Epidermal melanocyte (primary cell): ENCODE results near the gene IGSF23.

Source experiments
- DNase-seq: peaks from one replicate; pipeline ENCODE4 v3.0.0; 2011; ENCODE audit warnings: low spot score; ENCODE audit not compliant: insufficient read length

Gene IGSF23

DNA sequence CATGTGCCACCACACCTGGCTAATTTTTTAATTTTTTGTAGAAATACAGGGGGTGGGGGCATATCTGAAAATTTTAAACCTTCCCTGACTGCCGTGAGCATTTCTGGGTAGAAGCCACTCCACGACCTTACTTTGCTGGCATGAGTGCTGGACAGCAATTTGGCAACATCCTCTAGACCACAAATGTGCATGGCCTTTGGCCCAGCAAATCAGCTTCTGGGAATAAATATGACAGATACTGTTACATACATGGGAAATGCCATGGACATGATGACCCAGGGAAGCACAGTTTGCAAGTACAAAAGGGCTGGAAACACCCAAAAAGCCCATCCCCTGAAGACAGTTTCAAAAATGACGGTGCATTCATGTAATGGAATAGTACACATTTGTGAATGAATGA lies 27.2 kb downstream of the IGSF23 start:
- no peak for DNase-seq

DNA sequence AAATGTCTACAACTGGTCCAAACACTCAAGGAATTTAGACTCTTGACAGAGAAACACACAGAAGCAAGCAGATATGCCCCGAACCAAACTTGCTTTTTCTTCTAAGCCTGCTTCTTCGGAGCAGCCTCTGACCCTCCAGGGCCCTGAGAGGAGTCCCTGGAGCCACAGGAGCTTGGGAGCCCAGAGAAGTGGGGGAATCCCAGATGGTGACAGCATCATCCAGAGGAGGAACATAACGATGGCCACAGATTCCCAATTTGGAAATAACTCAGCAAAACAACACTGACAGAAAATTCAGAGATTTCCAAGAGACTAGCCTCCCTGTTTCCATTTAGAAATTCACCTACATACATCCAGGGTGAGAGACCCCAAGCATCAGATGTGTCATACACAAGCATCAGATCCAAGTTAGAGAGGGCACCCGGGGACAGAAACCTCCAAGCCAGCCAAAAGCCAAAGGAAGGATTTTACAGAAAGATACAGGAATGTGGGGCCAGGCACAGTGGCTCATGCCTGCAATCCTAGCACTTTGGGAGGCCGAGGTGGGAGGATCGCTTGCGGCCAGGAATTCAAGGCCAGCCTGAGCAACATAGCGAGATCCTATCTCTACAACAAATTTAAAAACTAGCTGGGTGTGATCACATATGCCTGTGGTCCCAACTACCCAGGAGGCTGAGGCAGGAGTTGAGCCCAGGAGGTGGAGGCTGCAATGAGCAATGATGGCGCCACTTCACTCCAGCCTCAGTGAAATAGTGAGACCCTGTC lies 28.3 kb downstream of the IGSF23 start:
- no peak for DNase-seq

DNA sequence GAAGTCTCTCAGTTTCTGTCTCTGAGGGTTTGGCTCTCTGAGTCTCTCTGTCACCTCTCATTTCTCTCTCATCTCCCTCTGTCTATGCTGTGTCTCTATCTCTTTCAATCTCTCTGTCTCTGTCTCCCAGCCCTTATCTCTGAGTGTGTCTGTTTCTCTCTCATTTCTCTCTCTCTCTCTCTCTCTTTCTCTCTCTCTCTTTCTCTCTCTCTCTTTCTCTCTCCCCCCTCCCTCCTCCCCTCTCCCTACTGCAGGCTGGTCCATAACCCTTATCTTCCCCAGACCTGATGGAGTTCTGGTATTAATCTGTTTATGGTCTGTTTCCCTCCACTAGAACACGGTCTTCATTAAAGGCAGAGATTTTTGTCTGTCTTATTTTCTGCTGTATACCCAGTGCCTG lies 29.0 kb downstream of the IGSF23 start:
- DNase-seq: no peak

DNA sequence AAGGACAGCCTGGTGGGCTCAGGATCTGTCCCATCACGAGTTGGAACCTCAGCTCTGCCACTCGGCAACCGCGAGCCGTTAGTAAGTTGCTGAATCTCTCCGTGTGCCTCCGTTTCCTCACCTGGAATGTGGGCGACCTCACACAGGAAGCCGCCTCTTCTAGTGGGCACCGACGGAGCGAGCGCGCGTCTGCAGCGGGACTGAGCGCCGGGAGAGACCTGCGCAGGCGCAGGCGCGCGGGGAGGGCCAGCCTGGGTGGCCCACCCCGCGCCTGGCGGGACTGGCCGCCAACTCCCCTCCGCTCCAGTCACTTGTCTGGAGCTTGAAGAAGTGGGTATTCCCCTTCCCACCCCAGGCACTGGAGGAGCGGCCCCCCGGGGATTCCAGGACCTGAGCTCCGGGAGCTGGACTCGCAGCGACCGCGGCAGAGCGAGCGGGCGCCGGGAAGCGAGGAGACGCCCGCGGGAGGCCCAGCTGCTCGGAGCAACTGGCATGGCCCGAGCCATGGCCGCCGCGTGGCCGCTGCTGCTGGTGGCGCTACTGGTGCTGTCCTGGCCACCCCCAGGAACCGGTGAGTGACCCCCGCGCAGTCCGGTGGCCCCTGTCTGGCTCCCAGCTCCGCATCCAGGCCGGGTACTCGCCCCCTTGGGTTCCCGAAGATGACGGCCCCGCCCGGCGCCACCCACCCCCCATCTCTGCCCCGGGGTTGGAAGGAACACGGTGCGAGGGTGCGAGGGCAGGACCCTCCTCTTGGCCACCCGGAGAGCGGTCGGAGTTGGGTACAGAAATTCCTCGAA lies 30.4 kb downstream of the IGSF23 start, which contains the start of gene PVR:
Gene PVR (plus strand): TSS at position 306 of the 797 bp plus-strand sequence. CDS start 187 bp downstream, at position 493.
- peak; percentile 83 for DNase-seq

DNA sequence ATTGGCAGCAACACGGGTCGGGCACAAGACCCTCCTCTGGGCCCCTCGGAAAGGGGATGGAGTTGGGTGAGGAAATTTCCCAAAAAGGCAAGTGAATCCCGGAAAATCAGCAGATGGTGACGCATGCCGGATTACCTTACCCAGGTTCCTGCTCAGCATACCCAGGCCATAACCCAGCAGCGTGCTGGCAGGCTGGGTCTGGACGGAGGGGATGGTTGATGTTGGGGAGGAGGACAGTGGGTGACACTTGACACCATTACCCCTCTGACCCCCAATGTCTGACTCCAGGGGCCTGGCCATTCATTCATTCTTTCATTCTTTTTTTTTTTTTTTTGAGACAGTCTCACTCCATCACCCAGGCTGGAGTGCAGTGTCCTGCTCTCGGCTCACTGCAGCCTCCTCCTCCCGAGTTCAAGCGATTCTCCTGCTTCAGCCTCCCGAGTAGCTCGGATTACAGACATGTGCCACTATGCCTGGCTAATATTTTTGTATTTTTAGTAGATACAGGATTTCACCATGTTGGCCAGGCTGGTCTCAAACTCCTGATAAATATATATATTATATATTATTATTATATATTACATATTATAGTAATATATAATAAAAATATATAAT lies 31.1 kb downstream of the IGSF23 start:
- no peak for DNase-seq

DNA sequence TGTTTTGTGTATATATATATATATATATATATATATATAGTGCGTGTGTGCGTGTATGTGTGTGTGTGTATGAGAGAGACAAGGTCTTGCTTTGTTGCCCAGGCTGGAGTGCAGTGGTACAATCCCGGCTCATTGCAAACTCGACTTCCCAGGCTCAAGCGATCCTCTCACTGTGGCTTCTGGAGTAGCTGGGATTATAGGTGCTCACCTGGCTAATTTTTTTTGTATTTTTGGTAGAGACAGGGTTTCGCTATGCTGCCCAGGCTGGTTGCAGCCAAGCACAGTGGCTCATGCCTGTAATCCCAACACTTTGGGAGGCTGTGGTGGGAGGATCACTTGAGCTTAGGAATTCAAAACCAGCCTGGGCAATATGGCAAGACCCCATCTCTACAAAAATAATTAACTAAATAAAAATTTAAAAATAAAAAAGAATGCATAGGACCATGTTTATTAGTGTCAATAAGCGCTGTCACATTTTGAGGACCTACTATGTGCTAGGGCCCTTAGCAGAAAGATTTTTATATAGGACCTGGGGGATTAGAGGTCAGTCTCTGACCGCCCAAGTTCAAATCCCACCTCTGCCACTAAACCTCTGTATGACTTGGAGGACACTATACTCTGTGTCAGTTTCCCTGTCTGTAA lies 32.2 kb downstream of the IGSF23 start:
- no peak for DNase-seq

DNA sequence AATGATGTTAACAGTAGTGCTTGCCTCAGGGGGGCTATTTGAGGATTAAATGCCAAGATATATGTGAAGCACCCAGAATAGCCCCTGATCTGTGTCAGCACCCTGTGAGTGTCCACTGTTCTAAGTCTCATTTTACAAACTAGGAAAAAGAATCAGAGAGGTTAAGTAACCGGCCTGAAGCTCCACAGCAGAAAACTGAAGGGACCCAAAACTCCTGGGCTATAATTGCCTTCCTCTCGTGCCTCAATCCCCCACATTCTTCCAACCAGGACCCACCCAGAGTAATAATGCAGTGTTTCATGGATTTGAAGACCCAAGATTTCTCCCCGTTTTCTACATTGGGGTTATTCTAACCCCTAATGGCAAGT lies 32.7 kb downstream of the IGSF23 start:
- DNase-seq: no peak

DNA sequence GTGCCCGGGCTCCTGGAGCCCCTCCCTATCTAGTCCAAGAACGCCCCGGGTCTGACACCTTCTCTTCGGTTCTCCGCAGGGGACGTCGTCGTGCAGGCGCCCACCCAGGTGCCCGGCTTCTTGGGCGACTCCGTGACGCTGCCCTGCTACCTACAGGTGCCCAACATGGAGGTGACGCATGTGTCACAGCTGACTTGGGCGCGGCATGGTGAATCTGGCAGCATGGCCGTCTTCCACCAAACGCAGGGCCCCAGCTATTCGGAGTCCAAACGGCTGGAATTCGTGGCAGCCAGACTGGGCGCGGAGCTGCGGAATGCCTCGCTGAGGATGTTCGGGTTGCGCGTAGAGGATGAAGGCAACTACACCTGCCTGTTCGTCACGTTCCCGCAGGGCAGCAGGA lies 33.8 kb downstream of the IGSF23 start:
- DNase-seq: no peak

DNA sequence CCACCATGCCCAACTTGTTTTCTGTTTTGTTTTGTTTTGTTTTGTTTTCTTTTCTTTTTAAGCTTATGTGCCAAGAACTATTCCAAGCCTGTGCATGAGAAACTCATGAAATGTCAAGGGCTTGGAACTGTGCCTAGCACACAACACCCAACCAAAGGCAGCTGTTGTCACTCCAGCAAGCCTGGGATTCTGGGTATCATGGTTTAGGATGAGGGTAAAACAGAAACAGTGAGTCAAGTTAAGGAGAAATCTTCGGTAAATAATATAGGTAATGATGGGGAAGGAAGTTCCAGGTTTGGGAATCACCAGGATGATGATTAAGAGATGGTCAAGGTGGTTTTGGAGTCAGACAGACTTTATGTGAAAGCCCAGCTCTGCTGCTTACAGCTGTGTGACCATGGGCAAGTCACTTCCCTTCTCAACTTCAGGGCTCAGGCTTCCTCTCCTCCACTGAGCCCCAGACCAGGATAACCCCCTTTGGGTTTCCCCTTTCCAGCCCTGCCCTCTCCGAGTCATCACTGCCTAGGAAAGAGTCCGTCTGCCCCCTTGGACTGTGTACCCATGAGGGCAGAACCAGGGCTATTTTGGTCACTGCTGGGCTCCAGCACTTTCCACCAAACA lies 35.4 kb downstream of the IGSF23 start:
- DNase-seq: peak; percentile 17

DNA sequence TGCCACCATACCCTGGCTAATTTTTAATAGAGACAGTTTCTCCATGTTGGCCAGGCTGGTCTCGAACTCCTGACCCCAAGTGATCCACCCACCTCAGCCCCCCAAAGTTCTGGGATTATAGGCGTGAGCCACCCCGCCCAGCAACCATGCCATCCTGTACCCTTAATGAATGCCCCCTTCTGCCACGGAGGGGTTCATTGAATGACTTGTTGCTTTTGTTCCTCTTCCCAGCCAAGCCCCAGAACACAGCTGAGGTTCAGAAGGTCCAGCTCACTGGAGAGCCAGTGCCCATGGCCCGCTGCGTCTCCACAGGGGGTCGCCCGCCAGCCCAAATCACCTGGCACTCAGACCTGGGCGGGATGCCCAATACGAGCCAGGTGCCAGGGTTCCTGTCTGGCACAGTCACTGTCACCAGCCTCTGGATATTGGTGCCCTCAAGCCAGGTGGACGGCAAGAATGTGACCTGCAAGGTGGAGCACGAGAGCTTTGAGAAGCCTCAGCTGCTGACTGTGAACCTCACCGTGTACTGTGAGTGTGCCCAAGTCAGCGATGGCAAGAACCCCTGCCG lies 36.3 kb downstream of the IGSF23 start:
- DNase-seq: no peak

DNA sequence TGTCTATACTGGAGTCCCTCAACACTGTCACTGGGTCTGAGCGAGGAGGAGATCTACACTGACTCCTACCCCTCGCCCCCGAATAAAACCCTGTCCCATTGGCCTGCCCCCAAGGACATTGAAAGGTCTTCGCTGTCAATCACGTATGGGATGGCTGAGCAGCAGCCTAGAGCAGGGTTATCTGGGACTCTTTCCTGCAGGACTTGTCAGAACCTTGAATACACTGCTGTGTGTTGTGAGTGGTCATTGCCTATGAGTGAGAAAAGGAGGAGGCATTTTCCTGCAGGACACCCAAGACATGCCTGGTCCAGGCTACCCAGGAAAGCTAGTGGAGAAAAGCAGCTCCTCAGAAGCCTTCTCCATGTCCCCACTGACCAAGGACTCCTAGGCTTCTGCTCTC lies 40.0 kb downstream of the IGSF23 start:
- DNase-seq: no peak

DNA sequence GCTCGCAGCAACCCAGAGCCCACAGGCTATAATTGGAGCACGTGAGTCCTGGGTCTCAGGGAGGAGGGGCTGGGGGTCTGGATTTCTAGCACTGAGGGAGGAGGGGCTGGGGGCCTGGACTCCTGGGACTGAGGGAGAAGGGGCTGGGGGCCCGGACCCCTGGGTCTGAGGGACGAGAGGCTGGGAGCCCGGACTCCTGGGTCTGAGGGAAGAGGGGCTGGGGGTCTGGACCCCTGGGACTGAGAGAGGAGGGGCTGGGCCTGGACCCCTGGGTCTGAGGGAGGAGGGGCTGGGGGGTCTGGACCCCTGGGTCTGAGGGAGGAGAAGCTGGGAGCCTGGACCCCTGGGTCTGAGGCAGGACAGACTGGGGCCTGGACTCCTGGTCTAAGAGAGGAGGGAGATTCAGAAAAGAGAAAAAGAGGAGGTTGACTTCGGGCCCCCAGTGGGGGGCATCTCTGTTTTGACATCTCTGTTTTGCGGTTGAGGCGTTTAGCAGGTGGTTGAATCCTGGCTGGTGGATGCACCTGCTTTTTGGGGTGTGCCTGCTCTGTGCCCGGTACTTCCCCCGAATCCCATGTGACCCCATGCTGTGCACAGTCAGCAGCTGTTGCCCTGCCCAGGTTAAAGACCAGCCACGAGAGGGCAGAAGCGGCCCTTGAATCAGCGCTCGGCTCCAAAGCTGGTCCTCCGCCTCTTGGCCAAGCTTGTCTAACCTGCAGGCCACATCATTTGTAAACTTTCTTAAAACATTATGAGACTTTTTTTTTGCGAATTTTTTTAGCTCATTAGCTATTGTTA lies 40.8 kb downstream of the IGSF23 start:
- no peak for DNase-seq

DNA sequence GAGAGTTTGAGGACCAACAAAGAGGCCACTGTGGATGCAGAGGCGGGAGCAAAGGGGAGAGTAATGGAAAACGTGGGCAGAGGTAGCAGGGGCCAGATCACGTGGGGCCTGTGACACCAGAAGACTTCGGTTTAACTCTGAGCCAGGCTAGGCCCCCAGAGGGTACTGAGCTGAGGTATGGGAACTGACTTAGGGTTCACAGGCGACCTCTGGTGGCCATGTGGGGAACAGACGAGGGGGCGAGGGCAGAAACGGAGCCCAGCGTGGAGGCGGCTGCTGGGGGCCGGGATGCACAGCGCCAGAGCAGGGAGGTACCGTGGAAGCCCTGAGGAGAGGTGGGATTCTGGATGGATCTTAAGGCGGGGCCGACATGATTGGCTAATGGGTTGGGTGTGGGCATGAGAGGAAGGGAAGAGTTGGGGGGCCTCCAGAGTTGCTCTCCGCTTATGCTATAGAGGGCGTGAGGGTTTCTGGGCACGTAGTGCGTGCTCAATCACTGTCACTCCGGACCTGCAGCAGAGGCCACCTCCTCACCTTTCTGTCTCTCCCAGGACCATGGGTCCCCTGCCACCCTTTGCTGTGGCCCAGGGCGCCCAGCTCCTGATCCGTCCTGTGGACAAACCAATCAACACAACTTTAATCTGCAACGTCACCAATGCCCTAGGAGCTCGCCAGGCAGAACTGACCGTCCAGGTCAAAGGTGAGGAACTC lies 44.0 kb downstream of the IGSF23 start:
- peak; percentile 66 for DNase-seq

DNA sequence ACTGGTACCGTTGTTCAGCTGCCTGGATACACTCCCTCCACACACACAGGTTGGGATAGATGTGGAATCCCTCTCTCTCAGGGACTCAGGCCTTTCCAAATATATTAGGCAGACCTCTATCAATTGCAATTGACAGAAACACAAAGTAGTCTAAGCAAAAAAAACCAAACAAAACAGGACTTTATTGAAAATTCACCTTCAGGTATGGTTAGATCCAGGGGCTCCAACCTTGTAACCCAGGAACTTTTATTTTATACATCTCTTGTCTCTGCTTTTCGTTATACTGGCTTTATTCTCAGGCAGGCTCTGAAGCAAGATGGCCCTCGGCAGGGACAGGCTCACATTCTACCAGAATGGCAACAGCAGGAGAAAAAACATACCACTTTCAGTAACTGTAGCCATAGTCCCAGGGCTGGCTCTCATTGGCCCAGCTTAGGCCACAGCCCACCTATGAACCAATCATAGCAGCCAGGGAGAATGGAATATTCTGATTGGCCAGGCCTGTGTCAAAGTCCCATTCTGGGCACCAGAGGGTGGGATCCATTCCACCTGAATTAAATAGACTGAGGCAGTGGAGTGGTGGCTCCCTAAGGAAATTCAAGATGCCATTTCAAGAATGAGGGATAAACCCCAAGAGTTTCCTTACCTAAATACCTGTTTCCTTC lies 44.8 kb downstream of the IGSF23 start:
- DNase-seq: no peak

DNA sequence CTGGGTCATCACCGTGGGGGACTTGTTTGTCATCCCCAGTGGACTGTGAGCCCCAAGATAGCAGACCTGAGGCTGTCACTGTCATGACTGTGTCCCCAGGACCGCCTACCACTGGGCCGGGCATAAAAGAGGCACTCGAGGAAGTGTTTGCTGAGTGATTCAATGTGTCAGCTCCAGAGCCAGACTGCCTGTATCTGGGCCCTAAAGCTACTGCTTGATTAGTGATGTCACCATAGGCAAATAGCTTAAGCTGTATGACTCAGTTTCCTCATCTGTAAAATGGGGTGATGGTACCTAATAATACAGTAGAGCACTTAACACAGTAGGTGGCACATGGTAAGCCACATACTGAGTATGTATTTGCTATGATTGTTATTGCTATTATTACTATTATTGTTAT lies 46.7 kb downstream of the IGSF23 start:
- DNase-seq: no peak

DNA sequence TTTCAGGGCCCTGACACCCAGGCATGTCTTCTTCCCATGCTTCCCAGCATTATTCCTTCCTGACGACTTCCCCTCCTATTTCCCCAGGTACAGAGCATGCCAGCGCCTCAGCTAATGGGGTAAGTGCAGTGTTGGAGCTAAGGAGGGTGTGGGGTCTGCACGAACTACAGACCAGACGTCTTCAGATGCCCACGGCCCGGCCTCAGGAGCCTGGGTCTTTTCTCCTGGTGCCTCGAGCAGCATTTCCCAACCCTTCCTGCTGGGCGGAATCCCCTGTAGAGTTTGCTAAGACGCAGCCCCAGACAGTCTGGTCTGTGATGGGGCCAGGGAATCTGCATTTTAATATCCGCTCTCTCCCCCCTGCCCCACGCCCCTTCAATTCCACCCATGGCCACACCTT lies 47.8 kb downstream of the IGSF23 start:
- no peak for DNase-seq

DNA sequence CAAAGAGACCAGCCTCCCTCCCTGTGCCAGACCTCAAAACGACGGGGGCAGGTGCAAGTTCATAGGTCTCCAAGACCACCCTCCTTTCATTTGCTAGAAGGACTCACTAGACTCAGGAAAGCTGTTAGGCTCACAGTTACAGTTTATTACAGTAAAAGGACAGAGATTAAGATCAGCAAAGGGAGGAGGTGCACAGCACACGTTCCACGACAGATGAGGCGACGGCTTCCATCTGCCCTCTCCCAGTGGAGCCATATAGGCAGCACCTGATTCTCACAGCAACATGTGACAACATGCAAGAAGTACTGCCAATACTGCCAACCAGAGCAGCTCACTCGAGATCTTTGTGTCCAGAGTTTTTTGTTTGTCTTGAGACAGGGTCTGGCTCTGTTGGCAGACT lies 48.5 kb downstream of the IGSF23 start:
- DNase-seq: no peak

DNA sequence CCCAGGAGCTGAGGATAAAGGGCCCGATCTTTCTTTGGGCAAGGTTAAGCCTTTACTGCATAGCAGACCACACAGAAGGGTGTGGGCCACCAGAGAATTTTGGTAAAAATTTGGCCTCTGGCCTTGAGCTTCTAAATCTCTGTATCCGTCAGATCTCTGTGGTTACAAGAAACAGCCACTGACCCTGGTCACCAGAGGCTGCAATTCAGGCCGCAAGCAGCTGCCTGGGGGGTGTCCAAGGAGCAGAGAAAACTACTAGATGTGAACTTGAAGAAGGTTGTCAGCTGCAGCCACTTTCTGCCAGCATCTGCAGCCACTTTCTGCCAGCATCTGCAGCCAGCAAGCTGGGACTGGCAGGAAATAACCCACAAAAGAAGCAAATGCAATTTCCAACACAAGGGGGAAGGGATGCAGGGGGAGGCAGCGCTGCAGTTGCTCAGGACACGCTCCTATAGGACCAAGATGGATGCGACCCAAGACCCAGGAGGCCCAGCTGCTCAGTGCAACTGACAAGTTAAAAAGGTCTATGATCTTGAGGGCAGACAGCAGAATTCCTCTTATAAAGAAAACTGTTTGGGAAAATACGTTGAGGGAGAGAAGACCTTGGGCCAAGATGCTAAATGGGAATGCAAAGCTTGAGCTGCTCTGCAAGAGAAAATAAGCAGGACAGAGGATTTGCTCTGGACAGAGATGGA lies 49.5 kb downstream of the IGSF23 start:
- DNase-seq: peak; percentile 20
